ENCODE results near the gene LYST.

DNA sequence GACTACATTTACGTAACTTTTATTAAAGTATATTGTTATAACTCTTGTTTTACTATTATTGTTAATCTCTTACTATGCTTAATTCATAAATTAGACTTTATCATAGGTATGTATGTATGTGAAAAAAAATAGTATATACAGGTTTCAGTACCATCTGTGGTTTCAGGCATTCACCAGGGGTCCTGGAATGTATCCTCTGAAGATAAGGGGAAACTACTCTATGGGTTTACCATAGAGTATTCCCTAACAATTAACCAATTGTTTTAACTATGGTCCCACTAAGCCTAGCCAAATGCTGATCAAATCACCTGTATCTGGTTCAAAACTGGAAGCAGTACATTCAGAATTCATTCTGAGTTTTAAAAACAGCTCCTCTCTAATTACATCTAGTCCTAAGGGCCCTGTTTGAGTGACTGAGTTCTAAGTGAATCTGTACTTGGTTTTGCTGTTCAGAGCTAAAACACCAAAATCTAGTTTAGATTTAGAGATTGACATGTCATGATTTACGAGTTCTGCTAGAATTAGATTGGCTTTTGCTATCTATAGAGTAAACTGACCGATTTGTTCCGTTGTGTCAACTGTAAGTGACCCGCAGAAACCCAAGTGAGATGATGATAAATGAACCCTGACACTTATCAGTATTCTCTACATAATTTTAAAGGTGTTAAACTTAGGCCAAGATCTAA lies 123.6 kb downstream of the LYST start:
- TF ChIP-seq POLR2A (IDR thresholded peaks at IDR 0.05) = no peak
- TF ChIP-seq, protein P1, sequence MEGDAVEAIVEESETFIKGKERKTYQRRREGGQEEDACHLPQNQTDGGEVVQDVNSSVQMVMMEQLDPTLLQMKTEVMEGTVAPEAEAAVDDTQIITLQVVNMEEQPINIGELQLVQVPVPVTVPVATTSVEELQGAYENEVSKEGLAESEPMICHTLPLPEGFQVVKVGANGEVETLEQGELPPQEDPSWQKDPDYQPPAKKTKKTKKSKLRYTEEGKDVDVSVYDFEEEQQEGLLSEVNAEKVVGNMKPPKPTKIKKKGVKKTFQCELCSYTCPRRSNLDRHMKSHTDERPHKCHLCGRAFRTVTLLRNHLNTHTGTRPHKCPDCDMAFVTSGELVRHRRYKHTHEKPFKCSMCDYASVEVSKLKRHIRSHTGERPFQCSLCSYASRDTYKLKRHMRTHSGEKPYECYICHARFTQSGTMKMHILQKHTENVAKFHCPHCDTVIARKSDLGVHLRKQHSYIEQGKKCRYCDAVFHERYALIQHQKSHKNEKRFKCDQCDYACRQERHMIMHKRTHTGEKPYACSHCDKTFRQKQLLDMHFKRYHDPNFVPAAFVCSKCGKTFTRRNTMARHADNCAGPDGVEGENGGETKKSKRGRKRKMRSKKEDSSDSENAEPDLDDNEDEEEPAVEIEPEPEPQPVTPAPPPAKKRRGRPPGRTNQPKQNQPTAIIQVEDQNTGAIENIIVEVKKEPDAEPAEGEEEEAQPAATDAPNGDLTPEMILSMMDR (IDR thresholded peaks at IDR 0.05) = no peak
